Measurements from ENCODE around the gene AGPS.
"Not testable (repeated sequence)": the region's sequence is repeated elsewhere in the genome, so short reads cannot be mapped to it uniquely, and the experiment has no call there.

The AGPS gene

GRCh38 chr2:177413703-177414102 lies 21.1 kb downstream of the AGPS start:
- no peaks in the 10 kb centered on the region for H3K27me3 ChIP-seq (ENCODE audit: insufficient read depth, low read depth, severe bottlenecking)
- H3K9me3 ChIP-seq (ENCODE audit: severe bottlenecking), result no peaks in the 10 kb centered on the region
- H3K4me3 ChIP-seq (ENCODE audit: low read depth, low read length), result no peak overlapping the region
- DNase-seq, result no peak
- H3K27ac ChIP-seq, result no peak overlapping the region
- no peak for TF ChIP-seq CTCF (IDR thresholded peaks at IDR 0.05; ENCODE audit: low read depth, low read length)
- H3K36me3 ChIP-seq, result no peaks in the 10 kb centered on the region

- Histone ChIP-seq H3K36me3 (peaks cover 3% of the 10 kb centered on the region; the same call in 1 of the 2 replicates), H3K9me3 (ENCODE audit: severe bottlenecking) (no peaks in the 10 kb centered on the region), H3K27ac (no peak overlapping the region), H3K4me3 (ENCODE audit: low read depth, low read length) (no peak overlapping the region), H3K27me3 (ENCODE audit: insufficient read depth, low read depth, severe bottlenecking) (no peaks in the 10 kb centered on the region)
- no peak for DNase-seq
- TF ChIP-seq CTCF (IDR thresholded peaks at IDR 0.05; ENCODE audit: low read depth, low read length), result no peak
Measured at GRCh38 chr2:177419274-177419673, 26.7 kb downstream of the AGPS start.

DNA sequence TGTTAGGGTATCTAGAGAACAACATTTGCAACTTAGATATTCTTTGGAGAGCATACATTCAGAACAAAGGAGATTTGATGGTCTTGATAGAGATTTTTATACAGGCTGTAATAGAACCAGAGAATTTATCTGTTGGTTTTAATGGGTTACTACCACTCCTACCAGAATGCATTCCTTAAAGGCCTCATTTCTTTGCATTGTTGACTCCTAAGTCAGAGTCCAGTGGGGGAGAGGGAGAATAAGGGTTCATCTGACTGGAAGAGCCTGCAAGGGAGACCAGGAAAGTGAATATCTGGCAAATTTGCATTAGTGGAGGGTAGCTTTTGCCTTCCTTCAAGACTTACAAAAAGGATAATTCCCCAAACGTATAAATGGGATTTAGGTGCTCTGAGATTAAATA lies 29.7 kb downstream of the AGPS start:
- Histone ChIP-seq H3K36me3 (peaks cover 3% of the 10 kb centered on the region; the same call in 1 of the 2 replicates), H3K4me3 (ENCODE audit: low read depth, low read length) (no peak overlapping the region), H3K9me3 (ENCODE audit: severe bottlenecking) (no peaks in the 10 kb centered on the region), H3K27ac (no peak overlapping the region), H3K27me3 (ENCODE audit: insufficient read depth, low read depth, severe bottlenecking) (no peaks in the 10 kb centered on the region)
- TF ChIP-seq CTCF (IDR thresholded peaks at IDR 0.05; ENCODE audit: low read depth, low read length), result no peak
- DNase-seq, result no peak

- H3K4me3 ChIP-seq (ENCODE audit: low read depth, low read length); DNase-seq; H3K27me3 ChIP-seq (ENCODE audit: insufficient read depth, low read depth, severe bottlenecking); H3K27ac ChIP-seq; H3K36me3 ChIP-seq; H3K9me3 ChIP-seq (ENCODE audit: severe bottlenecking): not testable (repeated sequence)
Measured at GRCh38 chr2:177424120-177424519, 31.5 kb downstream of the AGPS start.

DNA sequence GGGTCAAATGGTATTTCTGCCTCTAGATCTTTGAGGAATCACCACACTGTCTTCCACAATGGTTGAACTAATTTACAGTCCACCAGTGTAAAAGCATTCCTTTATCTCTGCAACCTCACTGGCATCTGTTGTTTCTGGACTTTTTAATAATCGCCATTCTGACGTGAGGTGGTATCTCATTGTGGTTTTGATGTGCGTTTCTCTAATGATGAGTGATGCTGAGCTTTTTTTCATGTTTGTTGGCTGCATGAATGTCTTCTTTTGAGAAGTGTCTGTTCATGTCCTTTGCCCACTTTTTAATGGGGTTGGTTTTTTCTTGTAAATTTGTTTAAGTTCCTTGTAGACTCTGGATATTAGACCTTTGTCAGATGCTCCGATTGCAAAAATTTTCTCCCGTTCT lies 32.0 kb downstream of the AGPS start:
- not testable (repeated sequence) for H3K27me3 ChIP-seq (ENCODE audit: insufficient read depth, low read depth, severe bottlenecking); H3K36me3 ChIP-seq

DNA sequence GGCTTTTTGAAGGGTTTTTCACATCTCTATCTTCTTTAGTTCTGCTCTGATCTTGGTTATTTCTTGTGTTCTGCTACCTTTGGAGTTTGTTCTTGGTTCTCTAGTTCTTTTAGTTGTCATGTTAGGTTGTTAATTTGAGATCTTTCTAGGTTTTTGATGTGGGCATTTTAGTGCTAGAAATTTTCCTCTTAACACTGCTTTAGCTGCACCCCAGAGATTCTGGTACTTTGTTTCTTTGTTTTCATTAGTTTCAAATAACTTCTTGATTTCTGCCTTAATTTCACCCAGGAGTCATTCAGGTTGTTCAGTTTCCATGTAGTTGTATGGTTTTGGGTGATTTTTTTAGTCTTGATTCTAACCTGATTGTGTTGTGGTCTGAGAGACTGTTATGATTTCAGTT lies 34.7 kb downstream of the AGPS start:
- no peak overlapping the region for H3K27ac ChIP-seq
- no peaks in the 10 kb centered on the region for H3K9me3 ChIP-seq (ENCODE audit: severe bottlenecking)
- no peak for DNase-seq
- H3K36me3 ChIP-seq, result peaks cover 3% of the 10 kb centered on the region
- H3K27me3 ChIP-seq (ENCODE audit: insufficient read depth, low read depth, severe bottlenecking), result no peaks in the 10 kb centered on the region
- no peak overlapping the region for H3K4me3 ChIP-seq (ENCODE audit: low read depth, low read length)
- TF ChIP-seq CTCF (IDR thresholded peaks at IDR 0.05; ENCODE audit: low read depth, low read length), result no peak

More for the DNA sequence above, 32.0 kb downstream of the AGPS start:
- not testable (repeated sequence) for H3K27ac ChIP-seq; H3K9me3 ChIP-seq (ENCODE audit: severe bottlenecking); H3K4me3 ChIP-seq (ENCODE audit: low read depth, low read length); DNase-seq

DNA sequence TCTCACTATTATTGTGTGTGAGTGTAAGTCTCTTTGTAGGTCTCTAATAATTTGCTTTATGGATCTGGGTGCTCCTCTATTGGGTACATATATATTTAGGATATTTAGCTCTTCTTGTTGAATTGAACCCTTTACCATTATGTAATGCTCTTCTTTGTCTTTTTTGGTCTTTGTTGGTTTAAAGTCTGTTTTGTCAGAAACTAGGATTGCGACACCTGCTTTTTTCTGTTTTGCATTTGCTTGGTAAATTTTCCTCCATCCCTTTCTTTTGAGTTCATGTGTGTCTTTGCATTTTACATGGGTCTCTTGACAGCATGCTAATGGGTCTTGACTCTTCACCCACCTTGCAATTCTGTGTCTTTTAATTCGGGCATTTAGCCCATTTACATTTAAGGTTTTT lies 35.4 kb downstream of the AGPS start:
- H3K9me3 ChIP-seq (ENCODE audit: severe bottlenecking); H3K27me3 ChIP-seq (ENCODE audit: insufficient read depth, low read depth, severe bottlenecking); H3K36me3 ChIP-seq; H3K4me3 ChIP-seq (ENCODE audit: low read depth, low read length); DNase-seq; H3K27ac ChIP-seq: not testable (repeated sequence)
